Gastroesophageal sphincter (tissue), 4 donors: ENCODE data around the gene STARD13. TPM values are rescaled to one million over a fixed set of nuclear protein-coding genes. Genes with fewer than 3 reads are reported as not detected.
A peak's percentile ranks its signal among the peaks of the same experiment; 100 is the strongest.

Experiments used
- ATAC-seq: fragments of 150-250 bp; one replicate; pipeline ENCODE4 v1.9.1; 2016; ENCODE audit warnings: mild to moderate bottlenecking, moderate library complexity
- H3K27ac ChIP-seq, 4 donors: fragments of 200-600 bp; sonication (generic) in 3 of 4; 1 replicate in 3 of 4; 2 replicates in 1 of 4; pipeline ENCODE4 v1.5.1; 2016 to 2019
- H3K27me3 ChIP-seq: fragments of 200-600 bp; sonication (generic); one replicate; pipeline ENCODE4 v1.5.1; 2019
- H3K36me3 ChIP-seq, 2 donors: fragments of 200-600 bp; sonication (generic); one replicate each; pipeline ENCODE4 v1.5.1; 2019; ENCODE audit warnings: control low read depth in 1 of 2
- H3K4me1 ChIP-seq, 3 donors: fragments of 200-600 bp; sonication (generic); 1 replicate in 2 of 3; 2 replicates in 1 of 3; pipeline ENCODE4 v1.5.1; 2016 to 2019; ENCODE audit warnings: control low read depth in 2 of 3
- H3K4me3 ChIP-seq, 2 donors: fragments of 200-600 bp; sonication (generic); one replicate each; pipeline ENCODE4 v1.5.1; 2019; ENCODE audit warnings: mild to moderate bottlenecking in 1 of 2, moderate library complexity in 1 of 2
- H3K9me3 ChIP-seq, 3 donors: fragments of 200-600 bp; sonication (generic); one replicate each; pipeline ENCODE4 v1.5.1; 2017 to 2019; ENCODE audit warnings: control low read depth in 2 of 3
- EP300 ChIP-seq: sonication (generic); formaldehyde crosslinking; IDR thresholded peaks from one replicate; pipeline ENCODE4 v1.6.1; 2017; ENCODE audit warnings: antibody characterized with exemption, mild to moderate bottlenecking
- POLR2A ChIP-seq, 2 donors: fragments of 450-650 bp; IDR thresholded peaks; one replicate each; pipeline ENCODE4 v1.6.1; 2017; ENCODE audit warnings: antibody characterized with exemption in 2 of 2, mild to moderate bottlenecking in 2 of 2, moderate library complexity in 1 of 2
- POLR2AphosphoS5 ChIP-seq: sonication (generic); formaldehyde crosslinking; IDR thresholded peaks from one replicate; pipeline ENCODE4 v1.6.1; 2017; ENCODE audit warnings: antibody characterized with exemption
- WGBS, 2 donors: methylation state at CpG; one replicate each; pipeline ENCODE4 v1.1.5; 2018; ENCODE audit warnings: low coverage in 1 of 2; 5-methylcytosine and 5-hydroxymethylcytosine counted together
- total RNA-seq, 4 donors: library from RNA; depleted of rRNA; stranded (reverse); fragments of >200 nt; gene quantifications; one replicate each; pipeline ENCODE4 v1.1.0, GENCODE V29; 2016
- TF ChIP-seq, protein P1 (sequence below), 4 experiments: fragments of 200-600 bp in 2 of 4; fragments of 450-650 bp in 2 of 4; sonication (generic) in 1 of 4; IDR thresholded peaks; one replicate each; pipeline ENCODE4 v1.5.1; 2017 to 2019; ENCODE audit warnings: antibody characterized with exemption in 4 of 4, mild to moderate bottlenecking in 2 of 4, moderate library complexity in 2 of 4

STARD13 gene
- total RNA-seq, 4 donors from 2014 or later, result 46.2 to 63.3 (median 49.3) TPM

DNA sequence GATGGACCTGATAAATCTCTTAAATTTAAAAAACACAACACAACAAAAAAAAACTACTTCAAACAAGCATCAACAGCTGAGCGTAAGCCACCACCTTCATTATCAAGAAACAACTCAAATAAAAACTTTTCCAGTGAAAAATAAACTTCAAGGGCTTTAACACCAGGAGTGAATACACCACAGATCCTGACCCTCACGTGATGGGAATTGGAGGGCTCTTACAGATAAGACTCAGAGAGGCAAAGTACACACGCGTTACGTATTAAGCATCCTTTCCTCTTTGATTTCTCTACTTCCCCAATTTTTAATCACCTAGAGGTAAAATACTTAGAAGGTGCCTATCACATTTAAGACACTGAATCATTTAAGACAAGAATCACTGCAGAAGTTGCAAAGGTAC is 573 bp upstream of the STARD13 start:
- TF ChIP-seq, protein P1, sequence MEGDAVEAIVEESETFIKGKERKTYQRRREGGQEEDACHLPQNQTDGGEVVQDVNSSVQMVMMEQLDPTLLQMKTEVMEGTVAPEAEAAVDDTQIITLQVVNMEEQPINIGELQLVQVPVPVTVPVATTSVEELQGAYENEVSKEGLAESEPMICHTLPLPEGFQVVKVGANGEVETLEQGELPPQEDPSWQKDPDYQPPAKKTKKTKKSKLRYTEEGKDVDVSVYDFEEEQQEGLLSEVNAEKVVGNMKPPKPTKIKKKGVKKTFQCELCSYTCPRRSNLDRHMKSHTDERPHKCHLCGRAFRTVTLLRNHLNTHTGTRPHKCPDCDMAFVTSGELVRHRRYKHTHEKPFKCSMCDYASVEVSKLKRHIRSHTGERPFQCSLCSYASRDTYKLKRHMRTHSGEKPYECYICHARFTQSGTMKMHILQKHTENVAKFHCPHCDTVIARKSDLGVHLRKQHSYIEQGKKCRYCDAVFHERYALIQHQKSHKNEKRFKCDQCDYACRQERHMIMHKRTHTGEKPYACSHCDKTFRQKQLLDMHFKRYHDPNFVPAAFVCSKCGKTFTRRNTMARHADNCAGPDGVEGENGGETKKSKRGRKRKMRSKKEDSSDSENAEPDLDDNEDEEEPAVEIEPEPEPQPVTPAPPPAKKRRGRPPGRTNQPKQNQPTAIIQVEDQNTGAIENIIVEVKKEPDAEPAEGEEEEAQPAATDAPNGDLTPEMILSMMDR (IDR thresholded peaks at IDR 0.05), result no peak
- TF ChIP-seq EP300, result no peak
- no peak for TF ChIP-seq POLR2A (IDR thresholded peaks at IDR 0.05)
- no peak for TF ChIP-seq POLR2AphosphoS5
- Histone ChIP-seq H3K27me3 (no peaks in the 10 kb centered on the region), H3K36me3 (no peaks in the 10 kb centered on the region), H3K4me3 (peak overlapping the region; percentile 59 to 97), H3K27ac (peak overlapping the region; percentile 89 to 96 (median 91)), H3K4me1 (peaks cover 8 to 73% (median 13%) of the 10 kb centered on the region in 3 donors), H3K9me3 (no peaks in the 10 kb centered on the region)
- no peak for ATAC-seq
- 10 to 19% methylated on average over 4 of the region's 5 CpGs for WGBS, 2 donors

DNA sequence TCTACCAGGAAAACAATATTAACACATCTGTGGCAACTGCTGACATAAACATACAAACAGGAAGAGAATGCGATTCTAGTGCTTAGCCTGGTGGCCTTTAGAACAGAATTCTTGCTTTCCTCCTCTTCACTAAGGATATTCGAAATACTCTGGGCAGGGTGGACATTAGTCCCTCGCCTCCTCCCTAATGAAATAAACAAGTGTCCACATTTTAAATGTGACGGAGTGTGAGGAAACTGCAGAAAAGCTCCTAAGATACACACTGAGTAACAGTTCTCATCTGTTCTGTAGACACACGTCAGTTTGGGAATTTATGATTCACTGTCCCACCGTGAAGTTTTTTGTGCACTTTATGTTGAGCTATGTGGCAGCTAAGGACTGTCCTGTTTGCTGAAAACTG is 639 bp downstream of the STARD13 start:
- peak overlapping the region; percentile 89 to 96 (median 91) for H3K27ac ChIP-seq
- TF ChIP-seq POLR2AphosphoS5 (peak; percentile 53), POLR2A (IDR thresholded peaks at IDR 0.05) (no peak)
- H3K36me3 ChIP-seq, result no peaks in the 10 kb centered on the region
- peak; percentile 25 for ATAC-seq
- no peaks in the 10 kb centered on the region for H3K9me3 ChIP-seq
- peaks cover 9 to 73% (median 17%) of the 10 kb centered on the region in 3 donors for H3K4me1 ChIP-seq
- H3K27me3 ChIP-seq, result no peaks in the 10 kb centered on the region
- peak overlapping the region; percentile 59 to 97 for H3K4me3 ChIP-seq
- 0 to 3% methylated on average over 4 to 6 of the region's 6 CpGs for WGBS, 2 donors

DNA sequence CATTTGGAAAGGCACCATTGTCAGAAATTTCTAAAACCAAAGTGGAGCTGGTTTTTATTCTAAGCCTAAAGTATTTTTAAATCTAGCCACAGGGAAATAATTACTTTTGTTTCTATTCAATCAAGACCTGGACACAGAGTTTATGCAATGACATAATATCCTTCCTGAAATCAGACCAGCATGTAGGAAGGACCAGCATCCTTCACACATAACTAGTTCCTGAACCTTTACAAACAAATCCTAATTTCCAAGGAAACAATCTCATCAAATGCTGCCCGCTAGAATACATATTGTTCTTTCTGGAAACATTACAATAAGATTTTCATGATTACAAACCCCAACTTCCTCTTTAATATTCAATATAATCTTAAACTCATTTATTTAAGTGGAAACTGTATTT is 1.5 kb downstream of the STARD13 start:
- Histone ChIP-seq H3K9me3 (no peaks in the 10 kb centered on the region), H3K27ac (peak overlapping the region; percentile 49 to 96 (median 90)), H3K4me3 (peak overlapping the region; percentile 59 to 97), H3K36me3 (no peaks in the 10 kb centered on the region), H3K27me3 (no peaks in the 10 kb centered on the region), H3K4me1 (peaks cover 17 to 75% (median 19%) of the 10 kb centered on the region in 3 donors)
- TF ChIP-seq POLR2AphosphoS5 (peak; percentile 43), EP300 (no peak)
- ATAC-seq, result no peak
- WGBS, 2 donors, result 6 to 11% methylated on average over 1 of the region's 1 CpG

DNA sequence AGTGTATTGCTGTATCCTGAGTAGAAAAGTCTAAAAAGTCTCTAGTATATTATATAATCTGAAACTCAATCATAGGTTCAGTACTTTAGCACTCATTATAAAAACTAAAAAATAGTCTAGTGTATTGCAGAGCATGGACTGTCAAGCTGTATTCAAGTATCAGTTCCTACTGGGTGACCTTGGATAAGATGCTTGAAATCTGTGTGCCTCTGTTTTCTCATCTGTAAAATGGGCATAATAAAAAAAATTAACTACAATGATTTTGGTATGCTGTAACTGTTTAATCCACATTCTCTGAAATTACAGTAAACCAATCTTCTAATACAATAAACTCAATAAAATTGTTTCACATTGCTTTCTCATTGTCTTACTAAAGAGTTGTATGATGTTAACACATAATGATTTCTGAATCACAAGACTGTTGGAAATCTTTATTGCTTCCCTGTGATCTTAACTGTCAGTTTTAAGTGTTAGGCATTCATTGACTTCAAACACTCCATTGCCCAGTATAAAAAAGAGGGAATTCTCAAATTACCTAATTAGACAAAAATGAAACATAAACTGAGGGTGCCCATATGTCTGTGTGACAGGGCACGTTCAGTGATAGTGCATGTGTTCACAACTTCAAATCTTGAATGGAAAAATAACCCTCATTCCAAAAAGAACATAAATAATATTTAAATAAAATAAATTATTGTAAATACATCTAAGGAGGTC is 2.2 kb downstream of the STARD13 start:
- Histone ChIP-seq H3K27me3 (no peaks in the 10 kb centered on the region), H3K9me3 (no peaks in the 10 kb centered on the region), H3K36me3 (no peaks in the 10 kb centered on the region), H3K4me1 (peaks cover 20 to 82% (median 23%) of the 10 kb centered on the region in 3 donors), H3K27ac (peak overlapping the region; percentile 49 to 96 (median 90)), H3K4me3 (peak overlapping the region; percentile 59 to 97)
- WGBS, 2 donors, result 0 to 29% methylated on average over 1 of the region's 1 CpG
- ATAC-seq, result no peak
- TF ChIP-seq, protein P1 (IDR thresholded peaks at IDR 0.05), result no peak
- no peak for TF ChIP-seq POLR2AphosphoS5
- TF ChIP-seq EP300, result no peak
- TF ChIP-seq POLR2A (IDR thresholded peaks at IDR 0.05), result no peak

DNA sequence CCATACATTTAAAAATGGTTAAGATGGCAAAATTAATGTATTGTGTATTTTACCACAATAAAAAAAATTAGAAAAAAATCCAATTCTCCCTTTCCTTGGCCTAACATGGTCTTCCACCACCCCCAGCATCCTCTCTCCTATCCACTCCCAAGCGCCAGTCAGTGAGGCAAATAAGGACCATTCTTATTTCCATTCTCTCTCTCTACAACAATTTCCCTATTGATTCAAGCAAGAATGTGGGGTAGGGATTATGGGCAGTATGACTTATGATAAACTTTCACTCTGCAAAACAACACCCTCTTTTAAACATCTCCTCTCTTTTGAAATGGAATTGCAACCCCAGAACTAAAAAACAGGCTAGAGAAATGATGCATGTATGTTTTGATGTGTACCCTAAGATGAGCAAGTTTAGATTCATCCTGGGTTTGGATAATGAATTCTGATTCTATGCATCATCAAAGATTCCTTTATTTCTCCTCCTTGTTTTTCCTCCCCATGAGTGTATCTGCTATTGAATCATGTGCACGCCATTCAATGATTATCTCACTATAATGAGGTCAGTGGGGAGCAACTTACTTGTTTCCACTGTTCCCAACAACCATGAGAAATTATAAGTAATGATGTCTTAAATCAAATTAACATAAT is 3.5 kb downstream of the STARD13 start:
- peaks cover 26 to 85% (median 28%) of the 10 kb centered on the region in 3 donors for H3K4me1 ChIP-seq
- TF ChIP-seq, protein P1 (IDR thresholded peaks at IDR 0.05), result no peak
- TF ChIP-seq POLR2AphosphoS5 (no peak), POLR2A (IDR thresholded peaks at IDR 0.05) (no peak), EP300 (no peak)
- no peaks in the 10 kb centered on the region for H3K36me3 ChIP-seq
- peak overlapping the region; percentile 29 to 92 (median 69) for H3K27ac ChIP-seq
- ATAC-seq, result no peak
- H3K9me3 ChIP-seq, result no peaks in the 10 kb centered on the region
- WGBS, 2 donors, result 79 to 95% methylated on average over 2 of the region's 2 CpGs
- H3K4me3 ChIP-seq, result peak overlapping the region in 1 of 2 donors; percentile 59
- H3K27me3 ChIP-seq, result no peaks in the 10 kb centered on the region
